HEK293 (cell line): Measurements from ENCODE around the gene HOMER1.

Experiments used
- KLF1 ChIP-seq: fragments of 450-650 bp; formaldehyde crosslinking; IDR thresholded peaks from 2 replicates; pipeline ENCODE4 v1.5.1; 2016; ENCODE audit warnings: missing biosample characterization, missing genetic modification characterization
- KLF10 ChIP-seq: fragments of 450-650 bp; IDR thresholded peaks from 2 replicates; pipeline ENCODE4 v1.5.1; 2018; ENCODE audit warnings: missing biosample characterization, mild to moderate bottlenecking, missing genetic modification characterization
- PRDM1 ChIP-seq: fragments of 450-650 bp; formaldehyde crosslinking; IDR thresholded peaks from 2 replicates; pipeline ENCODE4; 2016; ENCODE audit warnings: missing biosample characterization, missing genetic modification characterization
- SP2 ChIP-seq: fragments of 450-650 bp; formaldehyde crosslinking; IDR thresholded peaks from 2 replicates; pipeline ENCODE4 v1.5.1; 2016; ENCODE audit warnings: missing biosample characterization, missing genetic modification characterization
- WT1 ChIP-seq: fragments of 450-650 bp; formaldehyde crosslinking; IDR thresholded peaks from 2 replicates; pipeline ENCODE4 v1.5.1; 2016; ENCODE audit warnings: missing biosample characterization, missing genetic modification characterization
- ZBTB17 ChIP-seq: fragments of 450-650 bp; formaldehyde crosslinking; IDR thresholded peaks from 2 replicates; pipeline ENCODE4 v1.5.1; 2016; ENCODE audit warnings: missing biosample characterization, missing genetic modification characterization
- ZBTB48 ChIP-seq: fragments of 450-650 bp; formaldehyde crosslinking; IDR thresholded peaks from 2 replicates; pipeline ENCODE4 v1.5.1; 2016; ENCODE audit warnings: missing biosample characterization, missing genetic modification characterization
- ZIC2 ChIP-seq: fragments of 450-650 bp; formaldehyde crosslinking; IDR thresholded peaks from 2 replicates; pipeline ENCODE4 v1.5.1; 2016; ENCODE audit warnings: missing biosample characterization, missing genetic modification characterization
- ZNF10 ChIP-seq: fragments of 450-650 bp; formaldehyde crosslinking; IDR thresholded peaks from 2 replicates; pipeline ENCODE4 v1.5.1; 2017; ENCODE audit warnings: missing biosample characterization, missing genetic modification characterization
- ZNF184 ChIP-seq: fragments of 450-650 bp; IDR thresholded peaks from 2 replicates; pipeline ENCODE4 v1.5.1; 2018; ENCODE audit warnings: missing biosample characterization, mild to moderate bottlenecking, missing genetic modification characterization
- ZNF214 ChIP-seq: fragments of 450-650 bp; formaldehyde crosslinking; IDR thresholded peaks from 2 replicates; pipeline ENCODE4 v1.5.1; 2017; ENCODE audit warnings: missing biosample characterization, mild to moderate bottlenecking, missing genetic modification characterization, borderline replicate concordance
- ZNF248 ChIP-seq: fragments of 450-650 bp; formaldehyde crosslinking; IDR thresholded peaks from 2 replicates; pipeline ENCODE4 v1.5.1; 2017; ENCODE audit warnings: missing biosample characterization, missing genetic modification characterization
- ZNF324 ChIP-seq: fragments of 450-650 bp; formaldehyde crosslinking; IDR thresholded peaks from 2 replicates; pipeline ENCODE4 v1.5.1; 2016; ENCODE audit warnings: missing biosample characterization, missing genetic modification characterization
- ZNF394 ChIP-seq: fragments of 450-650 bp; formaldehyde crosslinking; IDR thresholded peaks from 2 replicates; pipeline ENCODE4 v1.5.1; 2016; ENCODE audit warnings: missing biosample characterization, missing genetic modification characterization, mild to moderate bottlenecking, moderate library complexity, borderline replicate concordance
- ZNF433 ChIP-seq: fragments of 450-650 bp; formaldehyde crosslinking; IDR thresholded peaks from 2 replicates; pipeline ENCODE4 v1.5.1; 2016; ENCODE audit warnings: missing biosample characterization, missing genetic modification characterization, low read depth
- ZNF501 ChIP-seq: fragments of 450-650 bp; formaldehyde crosslinking; IDR thresholded peaks from 2 replicates; pipeline ENCODE4 v1.5.1; 2016; ENCODE audit warnings: missing biosample characterization, missing genetic modification characterization
- ZNF529 ChIP-seq: fragments of 450-650 bp; formaldehyde crosslinking; IDR thresholded peaks from 2 replicates; pipeline ENCODE4 v1.5.1; 2017; ENCODE audit warnings: missing genetic modification characterization, missing biosample characterization; ENCODE audit not compliant: insufficient replicate concordance
- ZNF549 ChIP-seq: fragments of 450-650 bp; IDR thresholded peaks from 2 replicates; pipeline ENCODE4 v1.5.1; 2018; ENCODE audit warnings: missing biosample characterization, missing genetic modification characterization, mild to moderate bottlenecking, inconsistent platforms, moderate library complexity
- ZNF558 ChIP-seq: fragments of 450-650 bp; formaldehyde crosslinking; IDR thresholded peaks from 2 replicates; pipeline ENCODE4 v1.5.1; 2016; ENCODE audit warnings: missing biosample characterization, missing genetic modification characterization
- ZNF626 ChIP-seq: fragments of 450-650 bp; sonication (Bioruptor Pico); formaldehyde crosslinking; IDR thresholded peaks from 2 replicates; pipeline ENCODE4 v1.5.1; 2018; ENCODE audit warnings: missing biosample characterization, missing genetic modification characterization, inconsistent platforms
- ZNF664 ChIP-seq: fragments of 450-650 bp; formaldehyde crosslinking; IDR thresholded peaks from 2 replicates; pipeline ENCODE4 v1.5.1; 2016; ENCODE audit warnings: missing biosample characterization, missing genetic modification characterization
- ZNF670 ChIP-seq: fragments of 450-650 bp; formaldehyde crosslinking; IDR thresholded peaks from 2 replicates; pipeline ENCODE4 v1.5.1; 2016; ENCODE audit warnings: missing biosample characterization, missing genetic modification characterization, low read depth
- ZNF768 ChIP-seq: fragments of 450-650 bp; formaldehyde crosslinking; IDR thresholded peaks from 2 replicates; pipeline ENCODE4 v1.5.1; 2018; ENCODE audit warnings: missing biosample characterization, mild to moderate bottlenecking, missing genetic modification characterization
- ZNF830 ChIP-seq: fragments of 450-650 bp; IDR thresholded peaks from 2 replicates; pipeline ENCODE4 v1.5.0; 2018; ENCODE audit warnings: missing biosample characterization, missing genetic modification characterization, low read depth, mild to moderate bottlenecking, moderate library complexity
- TF ChIP-seq, protein P1 (sequence below): fragments of 450-650 bp; formaldehyde crosslinking; IDR thresholded peaks from 2 replicates; pipeline ENCODE4 v1.5.1; 2016; ENCODE audit warnings: missing biosample characterization, missing genetic modification characterization
- TF ChIP-seq, protein P2 (sequence below): fragments of 450-650 bp; formaldehyde crosslinking; IDR thresholded peaks from 2 replicates; pipeline ENCODE4 v1.5.1; 2016; ENCODE audit warnings: missing biosample characterization, missing genetic modification characterization, low read depth
- TF ChIP-seq, protein P3 (sequence below): fragments of 450-650 bp; formaldehyde crosslinking; IDR thresholded peaks from 2 replicates; pipeline ENCODE4 v1.5.1; 2017; ENCODE audit warnings: missing biosample characterization, missing genetic modification characterization
- TF ChIP-seq, protein P4 (sequence below): fragments of 450-650 bp; formaldehyde crosslinking; IDR thresholded peaks from 2 replicates; pipeline ENCODE4 v1.5.1; 2016; ENCODE audit warnings: missing biosample characterization, missing genetic modification characterization, borderline replicate concordance
- TF ChIP-seq, protein P5 (sequence below): fragments of 450-650 bp; formaldehyde crosslinking; IDR thresholded peaks from 2 replicates; pipeline ENCODE4 v1.5.1; 2016; ENCODE audit warnings: missing biosample characterization, missing genetic modification characterization
- TF ChIP-seq, protein P6 (sequence below): fragments of 450-650 bp; formaldehyde crosslinking; IDR thresholded peaks from 2 replicates; pipeline ENCODE4 v1.5.1; 2016; ENCODE audit warnings: missing biosample characterization, missing genetic modification characterization, low read depth

The HOMER1 gene

DNA sequence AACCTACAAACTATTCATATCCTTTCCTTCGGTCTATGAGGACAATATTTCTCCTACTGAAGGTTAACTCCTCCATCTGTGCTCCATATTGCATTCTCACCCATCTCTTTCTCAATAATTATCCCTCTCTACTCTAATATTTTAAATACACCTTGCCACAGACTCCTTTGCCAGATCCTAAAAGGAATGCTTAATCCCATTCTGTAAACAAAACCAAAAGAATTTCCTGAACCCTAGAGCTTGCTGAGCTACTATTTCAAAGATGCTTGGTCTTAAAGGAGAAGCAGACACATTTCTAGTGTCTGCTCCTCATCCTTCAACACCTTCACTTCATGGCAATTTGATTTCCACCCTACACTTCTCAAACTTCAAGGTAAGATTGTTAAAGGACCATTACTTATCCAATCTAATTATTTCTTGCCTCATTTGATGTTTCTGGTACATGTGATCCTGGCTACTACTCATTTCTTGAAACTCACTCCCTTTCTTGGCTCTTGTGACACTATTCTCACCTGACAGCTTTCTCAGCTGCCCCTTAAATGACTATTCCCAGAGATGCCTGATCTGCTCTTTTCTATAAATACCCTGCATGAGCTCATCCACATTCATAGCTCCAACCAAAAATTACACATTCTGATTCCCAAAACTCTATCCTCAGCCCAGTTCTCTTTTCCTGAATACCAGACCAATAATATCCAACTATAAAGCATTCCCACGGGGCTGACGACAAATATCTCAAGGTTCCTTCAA, 20.2 kb downstream of the HOMER1 start (continued):
- TF ChIP-seq KLF10 (tag by site-specific recombination) = no peak
- TF ChIP-seq, protein P1, sequence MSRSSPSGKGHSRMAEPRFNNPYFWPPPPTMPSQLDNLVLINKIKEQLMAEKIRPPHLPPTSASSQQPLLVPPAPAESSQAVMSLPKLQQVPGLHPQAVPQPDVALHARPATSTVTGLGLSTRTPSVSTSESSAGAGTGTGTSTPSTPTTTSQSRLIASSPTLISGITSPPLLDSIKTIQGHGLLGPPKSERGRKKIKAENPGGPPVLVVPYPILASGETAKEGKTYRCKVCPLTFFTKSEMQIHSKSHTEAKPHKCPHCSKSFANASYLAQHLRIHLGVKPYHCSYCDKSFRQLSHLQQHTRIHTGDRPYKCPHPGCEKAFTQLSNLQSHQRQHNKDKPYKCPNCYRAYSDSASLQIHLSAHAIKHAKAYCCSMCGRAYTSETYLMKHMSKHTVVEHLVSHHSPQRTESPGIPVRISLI = no peak
- TF ChIP-seq ZNF830 (tag by site-specific recombination) = no peak
- TF ChIP-seq, protein P2, sequence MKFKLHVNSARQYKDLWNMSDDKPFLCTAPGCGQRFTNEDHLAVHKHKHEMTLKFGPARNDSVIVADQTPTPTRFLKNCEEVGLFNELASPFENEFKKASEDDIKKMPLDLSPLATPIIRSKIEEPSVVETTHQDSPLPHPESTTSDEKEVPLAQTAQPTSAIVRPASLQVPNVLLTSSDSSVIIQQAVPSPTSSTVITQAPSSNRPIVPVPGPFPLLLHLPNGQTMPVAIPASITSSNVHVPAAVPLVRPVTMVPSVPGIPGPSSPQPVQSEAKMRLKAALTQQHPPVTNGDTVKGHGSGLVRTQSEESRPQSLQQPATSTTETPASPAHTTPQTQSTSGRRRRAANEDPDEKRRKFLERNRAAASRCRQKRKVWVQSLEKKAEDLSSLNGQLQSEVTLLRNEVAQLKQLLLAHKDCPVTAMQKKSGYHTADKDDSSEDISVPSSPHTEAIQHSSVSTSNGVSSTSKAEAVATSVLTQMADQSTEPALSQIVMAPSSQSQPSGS (tag by site-specific recombination) = no peak
- no peak for TF ChIP-seq ZNF626
- no peak for TF ChIP-seq ZNF10 (tag by site-specific recombination)
- TF ChIP-seq, protein P3, sequence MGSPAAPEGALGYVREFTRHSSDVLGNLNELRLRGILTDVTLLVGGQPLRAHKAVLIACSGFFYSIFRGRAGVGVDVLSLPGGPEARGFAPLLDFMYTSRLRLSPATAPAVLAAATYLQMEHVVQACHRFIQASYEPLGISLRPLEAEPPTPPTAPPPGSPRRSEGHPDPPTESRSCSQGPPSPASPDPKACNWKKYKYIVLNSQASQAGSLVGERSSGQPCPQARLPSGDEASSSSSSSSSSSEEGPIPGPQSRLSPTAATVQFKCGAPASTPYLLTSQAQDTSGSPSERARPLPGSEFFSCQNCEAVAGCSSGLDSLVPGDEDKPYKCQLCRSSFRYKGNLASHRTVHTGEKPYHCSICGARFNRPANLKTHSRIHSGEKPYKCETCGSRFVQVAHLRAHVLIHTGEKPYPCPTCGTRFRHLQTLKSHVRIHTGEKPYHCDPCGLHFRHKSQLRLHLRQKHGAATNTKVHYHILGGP (tag by site-specific recombination) = no peak
- TF ChIP-seq ZNF184 (tag by site-specific recombination) = no peak
- no peak for TF ChIP-seq SP2 (tag by site-specific recombination)
- no peak for TF ChIP-seq ZNF670 (tag by site-specific recombination)
- no peak for TF ChIP-seq ZIC2 (tag by site-specific recombination)
- no peak for TF ChIP-seq ZNF501 (tag by site-specific recombination)
- peak; percentile 38; the same call in 1 of the 2 replicates for TF ChIP-seq ZBTB48 (tag by site-specific recombination)
- no peak for TF ChIP-seq ZNF558 (tag by site-specific recombination)
- 0 out of 2 replicates have a peak, but pooled peaks have one; percentile 38 for TF ChIP-seq WT1
- TF ChIP-seq ZNF394 (tag by site-specific recombination) = peak; percentile 24; the same call in 1 of the 2 replicates
- TF ChIP-seq KLF1 = no peak
- TF ChIP-seq, protein P4, sequence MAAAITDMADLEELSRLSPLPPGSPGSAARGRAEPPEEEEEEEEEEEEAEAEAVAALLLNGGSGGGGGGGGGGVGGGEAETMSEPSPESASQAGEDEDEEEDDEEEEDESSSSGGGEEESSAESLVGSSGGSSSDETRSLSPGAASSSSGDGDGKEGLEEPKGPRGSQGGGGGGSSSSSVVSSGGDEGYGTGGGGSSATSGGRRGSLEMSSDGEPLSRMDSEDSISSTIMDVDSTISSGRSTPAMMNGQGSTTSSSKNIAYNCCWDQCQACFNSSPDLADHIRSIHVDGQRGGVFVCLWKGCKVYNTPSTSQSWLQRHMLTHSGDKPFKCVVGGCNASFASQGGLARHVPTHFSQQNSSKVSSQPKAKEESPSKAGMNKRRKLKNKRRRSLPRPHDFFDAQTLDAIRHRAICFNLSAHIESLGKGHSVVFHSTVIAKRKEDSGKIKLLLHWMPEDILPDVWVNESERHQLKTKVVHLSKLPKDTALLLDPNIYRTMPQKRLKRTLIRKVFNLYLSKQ (tag by site-specific recombination) = no peak
- TF ChIP-seq PRDM1 (tag by site-specific recombination) = peak; percentile 63
- no peak for TF ChIP-seq ZNF664 (tag by site-specific recombination)
- TF ChIP-seq ZNF768 = no peak
- TF ChIP-seq, protein P5, sequence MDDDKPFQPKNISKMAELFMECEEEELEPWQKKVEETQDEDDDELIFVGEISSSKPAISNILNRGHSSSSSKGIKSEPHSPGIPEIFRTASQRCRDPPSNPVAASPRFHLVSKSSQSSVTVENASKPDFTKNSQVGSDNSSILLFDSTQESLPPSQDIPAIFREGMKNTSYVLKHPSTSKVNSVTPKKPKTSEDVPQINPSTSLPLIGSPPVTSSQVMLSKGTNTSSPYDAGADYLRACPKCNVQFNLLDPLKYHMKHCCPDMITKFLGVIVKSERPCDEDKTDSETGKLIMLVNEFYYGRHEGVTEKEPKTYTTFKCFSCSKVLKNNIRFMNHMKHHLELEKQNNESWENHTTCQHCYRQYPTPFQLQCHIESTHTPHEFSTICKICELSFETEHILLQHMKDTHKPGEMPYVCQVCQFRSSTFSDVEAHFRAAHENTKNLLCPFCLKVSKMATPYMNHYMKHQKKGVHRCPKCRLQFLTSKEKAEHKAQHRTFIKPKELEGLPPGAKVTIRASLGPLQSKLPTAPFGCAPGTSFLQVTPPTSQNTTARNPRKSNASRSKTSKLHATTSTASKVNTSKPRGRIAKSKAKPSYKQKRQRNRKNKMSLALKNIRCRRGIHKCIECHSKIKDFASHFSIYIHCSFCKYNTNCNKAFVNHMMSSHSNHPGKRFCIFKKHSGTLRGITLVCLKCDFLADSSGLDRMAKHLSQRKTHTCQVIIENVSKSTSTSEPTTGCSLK = no peak
- no peak for TF ChIP-seq ZNF549 (tag by site-specific recombination)
- no peak for TF ChIP-seq ZNF214 (tag by site-specific recombination)
- TF ChIP-seq ZNF324 (tag by site-specific recombination) = no peak
- TF ChIP-seq ZNF433 (tag by site-specific recombination) = no peak
- TF ChIP-seq ZNF529 = no peak
- TF ChIP-seq, protein P6, sequence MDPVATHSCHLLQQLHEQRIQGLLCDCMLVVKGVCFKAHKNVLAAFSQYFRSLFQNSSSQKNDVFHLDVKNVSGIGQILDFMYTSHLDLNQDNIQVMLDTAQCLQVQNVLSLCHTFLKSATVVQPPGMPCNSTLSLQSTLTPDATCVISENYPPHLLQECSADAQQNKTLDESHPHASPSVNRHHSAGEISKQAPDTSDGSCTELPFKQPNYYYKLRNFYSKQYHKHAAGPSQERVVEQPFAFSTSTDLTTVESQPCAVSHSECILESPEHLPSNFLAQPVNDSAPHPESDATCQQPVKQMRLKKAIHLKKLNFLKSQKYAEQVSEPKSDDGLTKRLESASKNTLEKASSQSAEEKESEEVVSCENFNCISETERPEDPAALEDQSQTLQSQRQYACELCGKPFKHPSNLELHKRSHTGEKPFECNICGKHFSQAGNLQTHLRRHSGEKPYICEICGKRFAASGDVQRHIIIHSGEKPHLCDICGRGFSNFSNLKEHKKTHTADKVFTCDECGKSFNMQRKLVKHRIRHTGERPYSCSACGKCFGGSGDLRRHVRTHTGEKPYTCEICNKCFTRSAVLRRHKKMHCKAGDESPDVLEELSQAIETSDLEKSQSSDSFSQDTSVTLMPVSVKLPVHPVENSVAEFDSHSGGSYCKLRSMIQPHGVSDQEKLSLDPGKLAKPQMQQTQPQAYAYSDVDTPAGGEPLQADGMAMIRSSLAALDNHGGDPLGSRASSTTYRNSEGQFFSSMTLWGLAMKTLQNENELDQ = no peak
- TF ChIP-seq ZBTB17 (tag by site-specific recombination) = peak; percentile 51
- TF ChIP-seq ZNF248 (tag by site-specific recombination) = no peak
